Measurements from ENCODE around the gene SMKR1.
"Not testable (repeated sequence)": the region's sequence is repeated elsewhere in the genome, so short reads cannot be mapped to it uniquely, and the experiment has no call there.

SMKR1 gene

GRCh38 chr7:129480674-129481363, 21.5 kb upstream of the SMKR1 start:
- DNase-seq (ENCODE audit: low read depth): no peak
- no peak overlapping the region for H3K4me3 ChIP-seq (ENCODE audit: low read depth, low read length)

GRCh38 chr7:129481376-129481775, 21.0 kb upstream of the SMKR1 start:
- H3K4me3 ChIP-seq (ENCODE audit: low read depth, low read length); DNase-seq (ENCODE audit: low read depth): not testable (repeated sequence)

- H3K4me3 ChIP-seq (ENCODE audit: low read depth, low read length): no peak overlapping the region
- no peak for DNase-seq (ENCODE audit: low read depth)
These were observed 19.6 kb upstream of the SMKR1 start for GRCh38 chr7:129482781-129483180.

- no peak overlapping the region for H3K4me3 ChIP-seq (ENCODE audit: low read depth, low read length)
- peak; percentile 27 for DNase-seq (ENCODE audit: low read depth)
These were observed 12.8 kb upstream of the SMKR1 start for GRCh38 chr7:129489491-129489890.

GRCh38 chr7:129492391-129492790, 9.9 kb upstream of the SMKR1 start:
- no peak for DNase-seq (ENCODE audit: low read depth)
- H3K4me3 ChIP-seq (ENCODE audit: low read depth, low read length): no peak overlapping the region

GRCh38 chr7:129493555-129493954, 8.8 kb upstream of the SMKR1 start:
- H3K4me3 ChIP-seq (ENCODE audit: low read depth, low read length): no peak overlapping the region
- DNase-seq (ENCODE audit: low read depth): no peak

- no peak overlapping the region for H3K4me3 ChIP-seq (ENCODE audit: low read depth, low read length)
- peak; percentile 49 for DNase-seq (ENCODE audit: low read depth)
These were observed 8.3 kb upstream of the SMKR1 start for GRCh38 chr7:129494041-129494440.

GRCh38 chr7:129495987-129496386, 6.3 kb upstream of the SMKR1 start:
- H3K4me3 ChIP-seq (ENCODE audit: low read depth, low read length): no peak overlapping the region

GRCh38 chr7:129496653-129497052, 5.7 kb upstream of the SMKR1 start:
- no peak overlapping the region for H3K4me3 ChIP-seq (ENCODE audit: low read depth, low read length)
- no peak for DNase-seq (ENCODE audit: low read depth)

More at GRCh38 chr7:129495987-129496386, 6.3 kb upstream of the SMKR1 start:
- no peak for DNase-seq (ENCODE audit: low read depth)

GRCh38 chr7:129497156-129497555, 5.2 kb upstream of the SMKR1 start:
- no peak for DNase-seq (ENCODE audit: low read depth)
- H3K4me3 ChIP-seq (ENCODE audit: low read depth, low read length): no peak overlapping the region

GRCh38 chr7:129498021-129498420, 4.3 kb upstream of the SMKR1 start:
- H3K4me3 ChIP-seq (ENCODE audit: low read depth, low read length): no peak overlapping the region
- no peak for DNase-seq (ENCODE audit: low read depth)

- no peak overlapping the region for H3K4me3 ChIP-seq (ENCODE audit: low read depth, low read length)
- DNase-seq (ENCODE audit: low read depth): no peak
These were observed 2.3 kb upstream of the SMKR1 start for GRCh38 chr7:129499999-129500398.

GRCh38 chr7:129502708-129503685, 666 bp downstream of the SMKR1 start:
- DNase-seq (ENCODE audit: low read depth): no peak
- peak overlapping the region; percentile 45 for H3K4me3 ChIP-seq (ENCODE audit: low read depth, low read length)

GRCh38 chr7:129503725-129504124, 1.4 kb downstream of the SMKR1 start:
- DNase-seq (ENCODE audit: low read depth): no peak

GRCh38 chr7:129512192-129512591, 9.9 kb downstream of the SMKR1 start:
- DNase-seq (ENCODE audit: low read depth): no peak
- no peak overlapping the region for H3K4me3 ChIP-seq (ENCODE audit: low read depth, low read length)

More at GRCh38 chr7:129503725-129504124, 1.4 kb downstream of the SMKR1 start:
- no peak overlapping the region for H3K4me3 ChIP-seq (ENCODE audit: low read depth, low read length)

GRCh38 chr7:129513546-129513945, 11.2 kb downstream of the SMKR1 start:
- DNase-seq (ENCODE audit: low read depth): no peak
- H3K4me3 ChIP-seq (ENCODE audit: low read depth, low read length): no peak overlapping the region

GRCh38 chr7:129514683-129515082, 12.4 kb downstream of the SMKR1 start:
- no peak for DNase-seq (ENCODE audit: low read depth)
- no peak overlapping the region for H3K4me3 ChIP-seq (ENCODE audit: low read depth, low read length)

GRCh38 chr7:129515381-129515780, 13.1 kb downstream of the SMKR1 start:
- H3K4me3 ChIP-seq (ENCODE audit: low read depth, low read length): no peak overlapping the region
- no peak for DNase-seq (ENCODE audit: low read depth)

GRCh38 chr7:129517931-129518330, 15.6 kb downstream of the SMKR1 start:
- H3K4me3 ChIP-seq (ENCODE audit: low read depth, low read length): no peak overlapping the region
- DNase-seq (ENCODE audit: low read depth): no peak

- no peak for DNase-seq (ENCODE audit: low read depth)
- no peak overlapping the region for H3K4me3 ChIP-seq (ENCODE audit: low read depth, low read length)
These were observed 17.1 kb downstream of the SMKR1 start for GRCh38 chr7:129519464-129519863.

All from skeletal muscle cell (primary cell).